RWPE1 (cell line): ENCODE results near the gene HEG1.

Experiments used
- CTCF ChIA-PET: fragments of 350-600 bp; sonication (Branson Sonifier 250); formaldehyde crosslinking; extraction: SDS; loops from one replicate; lab custom pipeline; 2021; lab: Yijun Ruan, JAX
- POLR2A ChIA-PET: fragments of 400-600 bp; formaldehyde crosslinking; extraction: SDS; loops from one replicate; lab custom pipeline; 2020; ENCODE audit warnings: antibody characterized with exemption; ENCODE audit not compliant: low non-redundant PET; lab: Yijun Ruan, JAX
- DNase-seq: peaks from one replicate; pipeline ENCODE4 v3.0.0; 2012; ENCODE audit warnings: low spot score
- H3K27ac ChIP-seq: fragments of 450-650 bp; 2 replicates; pipeline ENCODE4 v1.5.1; 2017
- TF ChIP-seq, protein P1 (sequence below): fragments of 450-650 bp; conservative IDR thresholded peaks from 2 replicates; pipeline ENCODE4 v1.5.1; 2017; ENCODE audit warnings: low read depth, mild to moderate bottlenecking

HEG1 gene

DNA sequence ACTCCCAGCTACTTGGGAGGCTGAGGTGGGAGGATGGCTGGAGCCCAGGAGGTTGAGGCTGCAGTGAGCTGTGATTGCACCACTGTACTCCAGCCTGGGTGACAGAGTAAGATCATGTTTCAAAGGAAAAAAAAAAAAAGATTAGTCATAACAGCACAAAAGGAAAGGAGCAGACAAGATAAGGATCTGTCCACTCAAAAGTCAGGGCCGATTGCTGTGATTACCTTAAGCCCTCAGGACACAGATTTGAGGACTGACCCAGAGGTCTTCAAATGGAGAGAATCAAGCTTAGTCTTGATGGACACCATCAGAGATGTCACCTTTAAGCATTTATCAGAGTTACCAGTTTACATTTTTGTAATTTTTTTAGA, 23.9 kb upstream of the HEG1 start:
- ChIA-PET POLR2A (no interaction called here), CTCF (no interaction called here)
- no peak for DNase-seq
- H3K27ac ChIP-seq: peak overlapping the region; percentile 36; the same call in 1 of the 2 replicates
- TF ChIP-seq, protein P1, sequence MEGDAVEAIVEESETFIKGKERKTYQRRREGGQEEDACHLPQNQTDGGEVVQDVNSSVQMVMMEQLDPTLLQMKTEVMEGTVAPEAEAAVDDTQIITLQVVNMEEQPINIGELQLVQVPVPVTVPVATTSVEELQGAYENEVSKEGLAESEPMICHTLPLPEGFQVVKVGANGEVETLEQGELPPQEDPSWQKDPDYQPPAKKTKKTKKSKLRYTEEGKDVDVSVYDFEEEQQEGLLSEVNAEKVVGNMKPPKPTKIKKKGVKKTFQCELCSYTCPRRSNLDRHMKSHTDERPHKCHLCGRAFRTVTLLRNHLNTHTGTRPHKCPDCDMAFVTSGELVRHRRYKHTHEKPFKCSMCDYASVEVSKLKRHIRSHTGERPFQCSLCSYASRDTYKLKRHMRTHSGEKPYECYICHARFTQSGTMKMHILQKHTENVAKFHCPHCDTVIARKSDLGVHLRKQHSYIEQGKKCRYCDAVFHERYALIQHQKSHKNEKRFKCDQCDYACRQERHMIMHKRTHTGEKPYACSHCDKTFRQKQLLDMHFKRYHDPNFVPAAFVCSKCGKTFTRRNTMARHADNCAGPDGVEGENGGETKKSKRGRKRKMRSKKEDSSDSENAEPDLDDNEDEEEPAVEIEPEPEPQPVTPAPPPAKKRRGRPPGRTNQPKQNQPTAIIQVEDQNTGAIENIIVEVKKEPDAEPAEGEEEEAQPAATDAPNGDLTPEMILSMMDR: no peak

DNA sequence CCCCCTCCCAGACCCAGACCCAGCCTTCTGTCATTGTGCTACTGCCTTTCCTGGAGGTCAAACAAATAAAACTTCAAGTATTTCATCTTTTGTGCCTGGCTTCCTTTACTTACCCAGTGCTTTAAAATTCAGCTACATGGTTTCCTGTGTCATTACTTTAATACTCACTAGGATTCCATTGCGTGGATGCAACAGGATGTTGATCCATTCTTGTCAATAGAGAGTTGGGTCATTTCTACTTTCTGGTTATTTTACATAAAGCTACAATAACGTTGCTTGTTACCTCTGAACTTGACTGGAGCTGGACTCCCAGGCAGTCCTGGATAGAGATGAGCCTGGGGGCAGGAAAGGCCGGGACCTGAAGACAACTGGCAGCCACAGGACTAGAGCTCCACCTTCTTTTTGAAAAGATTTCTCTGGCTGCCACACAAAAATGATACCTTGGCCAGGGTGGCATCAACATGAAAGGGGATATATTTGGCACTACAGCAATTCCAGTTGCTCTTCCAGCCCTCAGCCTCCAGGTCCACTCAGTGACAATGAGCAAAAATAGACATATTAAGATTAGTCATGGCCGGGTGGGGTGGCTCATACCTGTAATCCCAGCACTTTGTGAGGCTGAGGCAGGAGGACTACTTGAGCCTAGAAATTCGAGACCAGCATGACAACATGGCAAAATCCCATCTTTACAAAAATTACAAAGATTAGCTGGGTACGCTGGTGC, 23.3 kb upstream of the HEG1 start:
- H3K27ac ChIP-seq: peak overlapping the region; percentile 36; the same call in 1 of the 2 replicates
- DNase-seq: no peak
- TF ChIP-seq, protein P1: no peak
- ChIA-PET CTCF (no interaction called here), POLR2A (no interaction called here)

DNA sequence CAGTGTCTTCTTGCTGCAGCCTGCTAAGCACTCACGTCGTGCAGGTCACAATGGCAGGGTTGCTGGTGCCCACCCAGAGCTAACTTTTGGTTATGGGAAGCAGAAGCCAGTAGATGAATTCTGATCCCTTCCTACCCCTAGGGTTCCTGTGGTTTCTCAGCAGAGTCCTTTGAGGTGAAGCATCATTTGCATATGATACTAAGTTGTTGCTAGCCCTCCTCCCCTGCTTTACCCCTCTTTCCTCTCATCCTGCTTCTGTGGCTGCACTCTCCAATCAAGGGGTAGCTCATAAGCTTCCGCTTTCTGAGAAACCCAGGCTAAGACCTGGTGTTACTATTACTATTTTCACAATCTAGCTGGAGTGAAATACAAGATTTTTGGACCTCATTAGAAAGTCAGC, 22.1 kb upstream of the HEG1 start:
- DNase-seq: no peak
- TF ChIP-seq, protein P1: no peak
- H3K27ac ChIP-seq: no peak overlapping the region
- POLR2A ChIA-PET: no interaction called here
- CTCF ChIA-PET: no interaction called here

DNA sequence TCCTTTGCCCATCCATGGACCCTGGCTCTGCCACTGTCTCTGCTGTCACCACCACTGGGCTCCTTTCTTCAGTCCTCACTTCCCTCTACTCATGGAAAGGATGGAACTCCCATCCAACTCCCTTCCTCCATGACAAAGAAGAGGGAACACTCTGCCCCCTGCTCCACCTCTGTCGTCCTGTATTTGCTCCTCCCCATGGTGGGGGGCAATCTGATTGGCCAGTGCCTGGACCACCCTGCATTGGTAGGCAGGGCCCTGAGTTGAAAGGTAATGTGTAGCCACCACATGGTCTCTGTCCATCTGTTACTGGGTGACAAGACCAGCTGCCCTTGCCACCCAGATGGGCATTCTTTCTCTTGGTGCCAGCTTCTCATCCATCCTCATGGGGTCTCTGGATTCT, 20.7 kb upstream of the HEG1 start:
- TF ChIP-seq, protein P1: no peak
- ChIA-PET CTCF (no interaction called here), POLR2A (no interaction called here)
- no peak overlapping the region for H3K27ac ChIP-seq
- DNase-seq: no peak

DNA sequence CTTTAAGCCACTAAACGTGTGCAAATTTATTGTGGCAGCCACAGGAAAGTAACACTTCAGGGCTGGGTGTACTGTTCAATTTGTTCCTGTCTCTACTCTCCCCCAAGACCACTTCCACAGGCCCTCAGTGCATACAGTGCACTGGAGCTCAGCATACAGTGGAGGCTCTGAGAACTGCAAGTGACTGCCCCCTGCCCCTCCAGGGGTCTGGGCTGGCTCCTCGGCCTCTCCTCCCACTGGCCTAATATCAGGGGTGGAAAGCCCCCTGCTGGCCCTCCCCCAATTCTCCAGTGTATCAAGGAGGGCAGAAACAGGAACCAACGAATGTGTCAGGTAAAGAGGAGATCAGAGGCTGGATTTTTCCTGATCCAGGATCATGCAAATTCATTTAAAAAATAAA, 19.9 kb upstream of the HEG1 start:
- no peak for DNase-seq
- ChIA-PET CTCF (interaction anchor here (0.6 kb wide), 1 partner anchor 45 kb away, joined by 4 read pairs; no protein-coding TSS in a partner anchor), POLR2A (no interaction called here)
- no peak overlapping the region; the same call in 1 of the 2 replicates for H3K27ac ChIP-seq
- TF ChIP-seq, protein P1: no peak

DNA sequence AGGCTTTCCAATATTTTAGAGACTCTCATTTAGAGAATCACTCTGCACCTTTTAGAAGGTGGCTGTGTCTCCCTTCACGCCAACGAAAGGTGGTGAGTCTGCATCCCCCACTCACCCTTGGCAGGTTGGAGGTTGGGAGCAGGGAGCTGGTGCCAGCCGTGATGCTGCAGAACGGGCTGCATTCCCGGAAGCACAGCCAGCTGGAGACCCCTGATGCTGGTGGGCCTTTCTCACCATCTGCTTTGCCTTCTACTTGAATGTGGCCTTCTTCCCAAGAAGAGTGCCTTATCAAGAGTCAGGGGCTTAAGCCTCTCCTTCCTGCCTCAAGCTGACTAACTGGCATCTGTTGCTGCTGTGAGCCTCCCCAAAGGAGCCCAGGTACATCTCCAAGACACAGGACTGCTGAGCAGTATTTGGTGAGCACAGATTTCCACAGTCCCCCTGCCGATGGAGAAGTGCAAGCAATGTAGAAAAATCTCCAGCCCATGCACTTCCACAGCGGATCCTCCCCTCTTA, 17.7 kb upstream of the HEG1 start:
- DNase-seq: no peak
- no peak overlapping the region for H3K27ac ChIP-seq
- CTCF ChIA-PET: no interaction called here
- POLR2A ChIA-PET: no interaction called here
- TF ChIP-seq, protein P1: no peak
